SU-DHL-6 (cell line): ENCODE data around the gene PTPN12.

Source experiments
- CTCF ChIP-seq: fragments of 200-600 bp; sonication (generic); IDR thresholded peaks from one replicate; pipeline ENCODE4 v1.5.1; 2017; ENCODE audit warnings: antibody characterized with exemption, mild to moderate bottlenecking, low read length, moderate library complexity; ENCODE audit not compliant: insufficient read depth, poor library complexity, severe bottlenecking
- EZH2phosphoT487 ChIP-seq: fragments of 200-600 bp; sonication (generic), shearing (Covaris generic); conservative IDR thresholded peaks from 2 replicates; pipeline ENCODE4 v1.6.1; 2018; ENCODE audit warnings: mild to moderate bottlenecking, antibody characterized with exemption, low read length, moderate library complexity, mixed read lengths

DNA sequence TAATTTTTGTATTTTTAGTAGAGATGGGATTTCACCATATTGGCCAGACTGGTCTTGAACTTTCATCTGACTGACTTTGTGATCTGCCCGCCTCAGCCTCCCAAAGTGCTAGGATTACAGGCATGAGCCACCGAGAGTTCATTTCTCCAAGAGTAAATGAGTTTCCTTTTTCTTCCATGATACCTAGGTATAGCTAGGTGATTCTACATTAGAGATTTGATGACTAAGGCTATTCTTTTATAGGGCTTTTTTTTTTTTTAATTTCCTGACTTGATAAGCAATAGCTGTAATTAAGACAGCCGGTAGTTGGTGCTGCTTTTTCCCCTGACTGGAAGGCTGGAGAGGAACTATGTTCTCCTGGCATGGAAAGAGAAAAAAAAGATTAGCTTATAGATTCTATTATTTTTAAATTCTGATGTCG lies 3.3 kb downstream of the PTPN12 start:
- TF ChIP-seq EZH2phosphoT487, result no peak
- no peak for TF ChIP-seq CTCF
